ENCODE results near the gene IQCE. TPM values are rescaled to one million over a fixed set of nuclear protein-coding genes. Genes with fewer than 3 reads are reported as not detected.

The IQCE gene
- total RNA-seq, 1 donor from 2014 or later, result 11.1 TPM

DNA sequence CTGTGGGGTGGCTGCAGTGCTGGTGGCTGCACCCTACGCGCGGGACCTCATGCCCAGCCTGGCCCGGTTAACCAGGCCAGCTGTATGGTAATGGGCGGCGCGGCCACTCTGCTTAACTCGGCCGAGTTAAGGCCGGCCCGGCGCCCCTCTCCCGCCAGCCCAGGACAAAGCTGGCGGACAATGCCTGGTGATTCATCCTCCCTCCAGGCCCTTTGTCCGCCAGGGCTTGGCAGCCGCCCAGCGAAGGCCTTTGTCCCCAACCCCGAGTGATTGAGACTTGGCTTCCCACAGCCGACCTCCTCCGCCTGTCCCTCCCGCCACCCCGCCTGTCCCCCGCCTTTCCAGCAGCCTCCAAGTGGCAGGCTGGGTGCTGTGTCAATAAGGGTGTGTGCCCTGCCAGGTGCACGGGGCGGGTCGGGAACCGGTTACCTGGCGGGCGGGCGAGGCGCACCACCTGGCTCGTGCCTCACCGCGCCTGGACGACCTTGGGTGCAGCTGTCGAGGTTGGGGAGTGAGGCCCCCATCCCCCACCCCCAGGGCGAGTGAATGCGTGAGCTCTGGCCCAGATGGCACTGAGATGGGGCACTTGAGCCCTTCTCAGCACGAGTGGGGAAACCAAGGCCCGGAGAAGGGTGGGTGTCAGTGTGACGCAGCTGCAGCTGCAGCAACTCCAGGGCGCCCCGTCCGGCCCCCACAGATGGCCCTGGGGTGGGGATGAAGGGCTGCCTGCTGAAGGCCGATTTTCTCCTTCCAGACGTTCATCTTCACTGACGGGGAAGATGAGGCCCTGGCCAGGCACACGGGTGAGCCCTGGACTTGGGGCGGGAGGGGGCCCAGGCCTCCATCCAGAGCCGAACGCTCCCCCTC is 34.6 kb upstream of the IQCE start:
- DNase-seq (ENCODE audit: low spot score), result no peak
- Mint-ChIP-seq H3K36me3 (ENCODE audit: low read depth) (peaks cover 11% of the 10 kb centered on the region), H3K4me1 (ENCODE audit: low read depth) (peaks cover 47% of the 10 kb centered on the region), H3K27ac (no peak overlapping the region), H3K9me3 (no peaks in the 10 kb centered on the region), H3K27me3 (ENCODE audit: insufficient read depth) (no peaks in the 10 kb centered on the region), H3K4me3 (peak overlapping the region; percentile 15)
- intact Hi-C loops (cut with micrococcal nuclease), result loop anchor here (5.0 kb wide), 2 partner anchors 992 to 1387 kb away; partner anchors contain the start of gene MAFK

DNA sequence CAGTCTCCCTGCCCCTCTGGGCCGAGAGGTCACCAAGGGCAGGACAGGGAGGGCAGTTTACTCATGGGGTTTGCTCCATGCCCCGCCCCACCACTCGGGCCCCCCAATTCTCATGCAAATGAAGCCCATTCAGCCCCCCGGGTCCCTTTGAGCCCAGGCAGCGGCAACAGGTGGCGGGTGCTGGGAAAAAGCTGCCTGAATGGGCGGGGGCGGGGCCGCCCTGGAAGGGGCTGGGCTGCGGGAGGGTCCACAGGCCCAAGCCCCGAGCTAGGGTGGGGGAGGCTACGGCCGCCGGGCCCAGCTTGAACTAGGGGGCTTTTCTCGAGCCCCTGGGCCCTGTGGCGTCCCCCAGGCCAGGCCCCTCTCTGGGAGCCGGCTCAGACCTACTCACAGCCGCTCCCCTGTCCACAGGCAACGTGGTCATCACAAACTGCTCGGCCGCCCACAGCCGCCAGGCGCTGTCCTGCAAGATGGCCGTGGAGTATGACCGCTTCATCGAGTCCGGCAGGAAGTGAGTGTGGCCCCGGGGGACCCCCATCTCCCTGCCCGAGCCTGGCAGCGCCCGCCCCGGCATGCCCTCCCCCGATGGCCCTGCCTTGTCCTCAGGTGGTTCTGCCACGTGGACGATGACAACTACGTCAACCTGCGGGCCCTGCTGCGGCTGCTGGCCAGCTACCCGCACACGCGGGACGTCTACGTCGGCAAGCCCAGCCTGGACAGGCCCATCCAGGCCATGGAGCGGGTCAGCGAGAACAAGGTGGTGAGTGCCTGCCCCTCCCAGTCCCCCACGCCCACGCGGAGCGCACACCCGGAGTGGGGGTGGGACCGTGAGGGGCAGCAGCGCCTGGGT is 33.7 kb upstream of the IQCE start:
- Mint-ChIP-seq H3K4me3 (no peak overlapping the region), H3K36me3 (ENCODE audit: low read depth) (peaks cover 12% of the 10 kb centered on the region), H3K4me1 (ENCODE audit: low read depth) (peaks cover 49% of the 10 kb centered on the region), H3K9me3 (no peaks in the 10 kb centered on the region), H3K27me3 (ENCODE audit: insufficient read depth) (no peaks in the 10 kb centered on the region), H3K27ac (no peak overlapping the region)
- no peak for DNase-seq (ENCODE audit: low spot score)
- intact Hi-C loops (cut with micrococcal nuclease), result loop anchor here (5.0 kb wide), 4 partner anchors 173 to 1388 kb away; partner anchors contain the start of genes EIF3B and MAFK

- no peak overlapping the region for H3K27ac Mint-ChIP-seq
- DNase-seq (ENCODE audit: low spot score), result no peak
- H3K4me3 Mint-ChIP-seq, result no peak overlapping the region
- peaks cover 50% of the 10 kb centered on the region for H3K4me1 Mint-ChIP-seq (ENCODE audit: low read depth)
- H3K36me3 Mint-ChIP-seq (ENCODE audit: low read depth), result peaks cover 15% of the 10 kb centered on the region
- H3K27me3 Mint-ChIP-seq (ENCODE audit: insufficient read depth), result no peaks in the 10 kb centered on the region
- no peaks in the 10 kb centered on the region for H3K9me3 Mint-ChIP-seq
- intact Hi-C loops (cut with micrococcal nuclease), result loop anchor here (5.0 kb wide), 2 partner anchors 174 to 231 kb away; partner anchors contain the start of gene EIF3B
Observed at GRCh38 chr7:2525658-2526630, 32.8 kb upstream of the IQCE start.

DNA sequence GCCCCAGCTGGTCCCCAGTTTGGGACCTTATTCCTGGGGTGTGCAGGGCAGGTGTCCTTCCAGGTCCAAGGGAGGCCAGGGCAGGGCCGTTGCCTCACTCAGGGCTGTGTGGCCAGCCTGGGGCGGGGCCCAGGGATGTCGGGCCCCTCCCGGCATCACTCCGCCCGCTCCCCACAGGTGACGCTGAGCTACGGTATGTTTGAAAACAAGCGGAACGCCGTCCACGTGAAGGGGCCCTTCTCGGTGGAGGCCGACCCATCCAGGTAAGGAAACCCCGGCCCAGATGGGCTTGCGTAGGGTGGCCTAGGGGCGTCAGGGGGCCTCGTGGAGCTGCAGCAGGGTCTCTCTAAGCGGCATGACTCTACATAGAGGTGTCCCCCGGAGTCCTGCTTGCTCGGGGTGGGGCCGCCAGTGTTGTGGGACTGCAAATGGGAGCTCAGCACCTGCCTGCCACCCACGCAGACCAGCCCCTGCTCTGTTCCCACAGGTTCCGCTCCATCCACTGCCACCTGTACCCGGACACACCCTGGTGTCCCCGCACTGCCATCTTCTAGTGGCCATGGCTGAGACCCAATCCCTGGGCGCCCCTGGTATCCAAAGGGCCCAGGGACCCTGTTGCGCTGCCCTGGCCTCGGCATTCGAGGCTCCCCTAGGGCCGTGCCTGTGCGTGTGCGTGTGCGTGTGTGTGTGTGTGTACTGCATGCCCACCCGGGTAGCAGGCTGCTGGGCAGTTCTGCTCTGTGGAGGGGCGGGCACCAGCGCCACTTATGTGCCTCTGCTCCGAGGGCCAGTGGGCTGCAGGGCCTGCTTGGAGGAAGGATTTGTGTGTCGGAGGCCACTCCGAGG is 31.9 kb upstream of the IQCE start:
- H3K4me1 Mint-ChIP-seq (ENCODE audit: low read depth), result peaks cover 46% of the 10 kb centered on the region
- intact Hi-C loops (cut with micrococcal nuclease), result loop anchor here (5.0 kb wide), 2 partner anchors 175 to 230 kb away; partner anchors contain the start of gene EIF3B
- peak overlapping the region; percentile 86 for H3K27ac Mint-ChIP-seq
- no peak overlapping the region for H3K4me3 Mint-ChIP-seq
- no peaks in the 10 kb centered on the region for H3K9me3 Mint-ChIP-seq
- H3K36me3 Mint-ChIP-seq (ENCODE audit: low read depth), result peaks cover 15% of the 10 kb centered on the region
- DNase-seq (ENCODE audit: low spot score), result no peak
- no peaks in the 10 kb centered on the region for H3K27me3 Mint-ChIP-seq (ENCODE audit: insufficient read depth)

GRCh38 chr7:2527505-2528467 is 31.0 kb upstream of the IQCE start:
- H3K4me3 Mint-ChIP-seq, result peak overlapping the region; percentile 69
- peaks cover 38% of the 10 kb centered on the region for H3K4me1 Mint-ChIP-seq (ENCODE audit: low read depth)
- no peaks in the 10 kb centered on the region for H3K9me3 Mint-ChIP-seq
- DNase-seq (ENCODE audit: low spot score), result peak; percentile 43
- H3K27ac Mint-ChIP-seq, result peak overlapping the region; percentile 86
- peaks cover 13% of the 10 kb centered on the region for H3K36me3 Mint-ChIP-seq (ENCODE audit: low read depth)
- intact Hi-C loops (cut with micrococcal nuclease), result loop anchor here (5.0 kb wide), 2 partner anchors 175 to 230 kb away; partner anchors contain the start of gene EIF3B
- no peaks in the 10 kb centered on the region for H3K27me3 Mint-ChIP-seq (ENCODE audit: insufficient read depth)

DNA sequence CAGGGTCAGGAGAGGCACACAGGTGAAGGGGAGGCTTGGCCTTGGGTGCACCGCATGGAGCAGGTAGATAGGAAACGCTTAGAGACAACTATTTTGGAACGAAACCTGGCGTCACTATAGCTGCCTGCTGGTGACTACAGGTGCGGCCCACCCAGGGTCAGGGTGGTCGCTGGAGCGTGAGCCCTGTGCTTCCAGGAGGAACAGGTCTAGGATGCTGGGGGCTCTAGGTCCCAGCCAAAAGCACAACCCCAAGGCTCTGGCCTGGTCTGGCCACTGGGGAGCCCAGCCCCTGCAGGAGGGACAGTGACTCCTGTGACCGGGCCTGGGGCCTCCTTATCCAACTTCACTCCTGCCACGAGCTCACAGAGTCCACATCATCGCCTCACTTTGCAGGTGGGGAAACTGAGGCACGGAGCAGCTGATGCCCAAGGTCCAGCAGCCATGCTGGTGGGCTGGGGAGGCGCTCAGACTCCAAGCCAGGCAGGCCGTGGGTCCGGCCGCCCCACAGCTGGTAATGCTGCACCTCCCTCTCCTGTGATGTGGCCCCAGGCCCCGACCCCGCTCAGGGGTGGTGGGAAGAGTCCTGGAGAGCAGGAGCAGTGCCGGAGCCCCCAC is 30.2 kb upstream of the IQCE start:
- peak overlapping the region; percentile 69 for H3K4me3 Mint-ChIP-seq
- intact Hi-C loops (cut with micrococcal nuclease), result loop anchor here (5.0 kb wide), 2 partner anchors 176 to 229 kb away; partner anchors contain the start of gene EIF3B
- no peaks in the 10 kb centered on the region for H3K9me3 Mint-ChIP-seq
- H3K4me1 Mint-ChIP-seq (ENCODE audit: low read depth), result peaks cover 34% of the 10 kb centered on the region
- no peak for DNase-seq (ENCODE audit: low spot score)
- H3K27me3 Mint-ChIP-seq (ENCODE audit: insufficient read depth), result no peaks in the 10 kb centered on the region
- peaks cover 13% of the 10 kb centered on the region for H3K36me3 Mint-ChIP-seq (ENCODE audit: low read depth)
- peak overlapping the region; percentile 86 for H3K27ac Mint-ChIP-seq

DNA sequence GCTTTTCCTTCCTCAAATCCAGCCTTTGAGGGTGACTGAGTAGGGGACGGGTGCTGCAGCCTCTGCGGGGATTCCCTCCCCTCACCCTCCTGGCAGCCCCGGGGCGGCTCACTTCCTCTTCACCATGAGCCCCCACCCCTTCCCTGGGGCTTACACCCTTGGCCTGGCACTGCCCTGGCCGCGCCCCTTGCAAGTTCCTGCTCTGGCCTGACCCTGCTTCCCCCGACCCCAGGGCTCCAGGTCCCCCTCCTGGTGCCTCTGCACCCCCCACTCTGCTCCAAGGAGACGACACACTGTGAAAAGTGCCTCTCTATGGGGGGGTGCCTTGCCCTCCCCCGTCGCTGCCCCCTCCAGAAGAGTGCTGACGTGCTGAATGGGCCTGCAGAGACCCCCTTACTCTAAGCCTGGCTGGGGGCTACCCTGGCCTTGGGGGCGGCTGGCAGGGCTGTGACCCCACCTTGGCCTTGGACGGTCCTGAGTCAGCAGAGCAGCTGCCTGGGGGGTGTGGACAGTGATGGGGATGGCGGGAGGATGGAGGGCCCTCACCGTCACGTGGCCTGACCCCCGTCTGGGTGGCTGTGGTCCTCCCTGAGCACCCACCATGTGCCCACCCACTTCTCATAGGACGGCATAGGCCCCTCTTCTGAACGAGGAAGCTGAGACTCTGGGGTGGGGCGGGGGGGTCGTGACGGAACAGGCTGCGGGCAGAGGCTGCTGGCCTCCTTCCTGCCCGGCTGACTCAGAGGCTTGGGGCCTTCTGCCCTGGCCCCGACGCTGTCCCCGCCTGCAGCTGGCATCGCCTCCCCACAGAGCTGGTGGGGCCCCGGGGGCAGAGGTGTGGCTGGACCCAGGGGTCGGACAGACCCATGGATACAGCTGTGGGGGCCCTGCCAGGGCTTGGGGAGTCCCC is 29.4 kb upstream of the IQCE start:
- no peaks in the 10 kb centered on the region for H3K27me3 Mint-ChIP-seq (ENCODE audit: insufficient read depth)
- H3K4me3 Mint-ChIP-seq, result peak overlapping the region; percentile 74
- peak overlapping the region; percentile 97 for H3K27ac Mint-ChIP-seq
- H3K9me3 Mint-ChIP-seq, result no peaks in the 10 kb centered on the region
- peak; percentile 60 for DNase-seq (ENCODE audit: low spot score)
- intact Hi-C loops (cut with micrococcal nuclease), result loop anchor here (1.0 to 5.0 kb wide), 6 partner anchors 7 to 228 kb away; partner anchors contain the start of genes BRAT1, EIF3B and TTYH3
- H3K36me3 Mint-ChIP-seq (ENCODE audit: low read depth), result peaks cover 13% of the 10 kb centered on the region
- peaks cover 34% of the 10 kb centered on the region for H3K4me1 Mint-ChIP-seq (ENCODE audit: low read depth)

GRCh38 chr7:2530071-2530987 is 28.4 kb upstream of the IQCE start:
- Mint-ChIP-seq H3K27me3 (ENCODE audit: insufficient read depth) (no peaks in the 10 kb centered on the region), H3K4me3 (peak overlapping the region; percentile 74), H3K27ac (peak overlapping the region; percentile 97), H3K36me3 (ENCODE audit: low read depth) (peaks cover 13% of the 10 kb centered on the region), H3K9me3 (no peaks in the 10 kb centered on the region), H3K4me1 (ENCODE audit: low read depth) (peaks cover 34% of the 10 kb centered on the region)
- DNase-seq (ENCODE audit: low spot score), result peak; percentile 63
- intact Hi-C loops (cut with micrococcal nuclease), result loop anchor here (1.0 to 2.0 kb wide), 4 partner anchors 8 to 101 kb away; partner anchors contain the start of genes BRAT1 and TTYH3
